Vagina (tissue), 2 donors: ENCODE results near the gene GNG7. TPM values are rescaled to one million over a fixed set of nuclear protein-coding genes. Genes with fewer than 3 reads are reported as not detected.
"Not testable (repeated sequence)": the region's sequence is repeated elsewhere in the genome, so short reads cannot be mapped to it uniquely, and the experiment has no call there.

Experiments used
- DNase-seq, 2 donors: peaks; one replicate each; pipeline ENCODE4 v3.0.0-alpha.2; 2017; ENCODE audit errors: extremely low spot score in 2 of 2
- H3K27ac ChIP-seq: fragments of 200-600 bp; sonication (generic); one replicate; pipeline ENCODE4 v1.5.1; 2019
- H3K27me3 ChIP-seq: fragments of 200-600 bp; sonication (generic); one replicate; pipeline ENCODE4 v1.5.1; 2019
- H3K36me3 ChIP-seq, 2 donors: fragments of 200-600 bp; sonication (generic); one replicate each; pipeline ENCODE4 v1.5.1; 2017 to 2019
- H3K4me1 ChIP-seq: fragments of 200-600 bp; sonication (generic); one replicate; pipeline ENCODE4 v1.5.1; 2019
- H3K4me3 ChIP-seq, 2 donors: fragments of 200-600 bp; sonication (generic); 1 replicate in 1 of 2; 2 replicates in 1 of 2; pipeline ENCODE4 v1.5.1; 2016 to 2019
- H3K9me3 ChIP-seq: fragments of 200-600 bp; sonication (generic); one replicate; pipeline ENCODE4 v1.5.1; 2019
- CTCF ChIP-seq, 3 experiments: fragments of 450-650 bp in 2 of 3; fragments of 200-600 bp in 1 of 3; sonication (generic) in 1 of 3; IDR thresholded peaks; one replicate each; pipeline ENCODE4 v1.5.1; 2017 to 2019; ENCODE audit warnings: antibody characterized with exemption in 3 of 3, mild to moderate bottlenecking in 2 of 3, moderate library complexity in 2 of 3
- POLR2A ChIP-seq, 2 donors: fragments of 450-650 bp; IDR thresholded peaks; one replicate each; pipeline ENCODE4 v1.6.1; 2017; ENCODE audit warnings: antibody characterized with exemption in 2 of 2, mild to moderate bottlenecking in 2 of 2, moderate library complexity in 2 of 2
- POLR2AphosphoS5 ChIP-seq, 2 donors: sonication (generic); formaldehyde crosslinking; IDR thresholded peaks; one replicate each; pipeline ENCODE4 v1.9.0; 2017; ENCODE audit warnings: antibody characterized with exemption in 2 of 2, mild to moderate bottlenecking in 2 of 2, low read depth in 1 of 2; ENCODE audit not compliant: insufficient read depth in 1 of 2
- intact Hi-C: fragments of 100-400 bp; cut with DNase I; formaldehyde crosslinking; loops from one replicate; pipeline ENCODE4 v1.15.1; 2023
- total RNA-seq: library from RNA; depleted of rRNA; stranded (reverse); fragments of >200 nt; gene quantifications from one replicate; pipeline ENCODE4 v1.2.3, GENCODE V29; 2016

The GNG7 gene
- total RNA-seq, 1 donor from 2014 or later, result 2.0 TPM

- H3K27me3 ChIP-seq, result no peaks in the 10 kb centered on the region
- DNase-seq, result no peak
- no peaks in the 10 kb centered on the region for H3K9me3 ChIP-seq
- intact Hi-C loops, result loop anchor here (2.0 kb wide), 1 partner anchor 137 kb away; no protein-coding TSS in a partner anchor
- H3K36me3 ChIP-seq, result no peaks in the 10 kb centered on the region
- peaks cover 15% of the 10 kb centered on the region for H3K4me1 ChIP-seq
- H3K27ac ChIP-seq, result no peak overlapping the region
- H3K4me3 ChIP-seq, result peak overlapping the region in 1 of 2 donors; percentile 47
- TF ChIP-seq CTCF (IDR thresholded peaks at IDR 0.05) (peak in 1 of 3 experiments; percentile 6), POLR2AphosphoS5 (IDR thresholded peaks at IDR 0.05; ENCODE audit: insufficient read depth in 1 of 2, low read depth in 1 of 2) (peak in 1 of 2 donors; percentile 16), POLR2A (IDR thresholded peaks at IDR 0.05) (no peak)
These were observed 90.7 kb downstream of the GNG7 start for GRCh38 chr19:2611483-2612464.

- DNase-seq, result no peak
- no peaks in the 10 kb centered on the region for H3K27me3 ChIP-seq
- no peaks in the 10 kb centered on the region for H3K36me3 ChIP-seq
- H3K4me3 ChIP-seq, result peak overlapping the region; percentile 47 to 63
- no peak for TF ChIP-seq POLR2A (IDR thresholded peaks at IDR 0.05)
- peak; percentile 98 to 99 (median 98) for TF ChIP-seq CTCF (IDR thresholded peaks at IDR 0.05)
- TF ChIP-seq POLR2AphosphoS5 (IDR thresholded peaks at IDR 0.05; ENCODE audit: insufficient read depth in 1 of 2, low read depth in 1 of 2), result peak; percentile 52 to 77
- peaks cover 15% of the 10 kb centered on the region for H3K4me1 ChIP-seq
- H3K27ac ChIP-seq, result peak overlapping the region; percentile 77
- intact Hi-C loops, result loop anchor here (2.0 kb wide), 1 partner anchor 136 kb away; no protein-coding TSS in a partner anchor
- no peaks in the 10 kb centered on the region for H3K9me3 ChIP-seq
These were observed 91.6 kb downstream of the GNG7 start for GRCh38 chr19:2610637-2611482.

- no peaks in the 10 kb centered on the region for H3K36me3 ChIP-seq
- TF ChIP-seq POLR2A (IDR thresholded peaks at IDR 0.05) (no peak), CTCF (IDR thresholded peaks at IDR 0.05) (no peak), POLR2AphosphoS5 (IDR thresholded peaks at IDR 0.05; ENCODE audit: insufficient read depth in 1 of 2, low read depth in 1 of 2) (no peak)
- intact Hi-C loops, result loop anchor here (2.0 kb wide), 1 partner anchor 135 kb away; no protein-coding TSS in a partner anchor
- H3K27me3 ChIP-seq, result no peaks in the 10 kb centered on the region
- peaks cover 15% of the 10 kb centered on the region for H3K4me1 ChIP-seq
- no peak for DNase-seq
- no peak overlapping the region for H3K27ac ChIP-seq
- H3K9me3 ChIP-seq, result no peaks in the 10 kb centered on the region
- no peak overlapping the region for H3K4me3 ChIP-seq
These were observed 92.9 kb downstream of the GNG7 start for GRCh38 chr19:2609389-2610116.

GRCh38 chr19:2609034-2609388 is 93.5 kb downstream of the GNG7 start:
- H3K36me3 ChIP-seq, H3K9me3 ChIP-seq, intact Hi-C loops, H3K27ac ChIP-seq, H3K4me3 ChIP-seq, DNase-seq, H3K27me3 ChIP-seq: not testable (repeated sequence)
- H3K4me1 ChIP-seq, result peaks cover 16% of the 10 kb centered on the region

GRCh38 chr19:2608602-2608922 is 93.9 kb downstream of the GNG7 start:
- Histone ChIP-seq H3K36me3 (no peaks in the 10 kb centered on the region), H3K4me3 (no peak overlapping the region), H3K9me3 (no peaks in the 10 kb centered on the region), H3K27ac (no peak overlapping the region), H3K27me3 (no peaks in the 10 kb centered on the region), H3K4me1 (peaks cover 16% of the 10 kb centered on the region)
- no peak for DNase-seq
- TF ChIP-seq CTCF (IDR thresholded peaks at IDR 0.05), result no peak
- TF ChIP-seq POLR2AphosphoS5 (IDR thresholded peaks at IDR 0.05; ENCODE audit: insufficient read depth in 1 of 2, low read depth in 1 of 2), result no peak
- no peak for TF ChIP-seq POLR2A (IDR thresholded peaks at IDR 0.05)
- intact Hi-C loops, result no loop called here
